Measurements from ENCODE around the gene GUCY2C.
A peak's percentile ranks its signal among the peaks of the same experiment; 100 is the strongest.

GUCY2C gene

DNA sequence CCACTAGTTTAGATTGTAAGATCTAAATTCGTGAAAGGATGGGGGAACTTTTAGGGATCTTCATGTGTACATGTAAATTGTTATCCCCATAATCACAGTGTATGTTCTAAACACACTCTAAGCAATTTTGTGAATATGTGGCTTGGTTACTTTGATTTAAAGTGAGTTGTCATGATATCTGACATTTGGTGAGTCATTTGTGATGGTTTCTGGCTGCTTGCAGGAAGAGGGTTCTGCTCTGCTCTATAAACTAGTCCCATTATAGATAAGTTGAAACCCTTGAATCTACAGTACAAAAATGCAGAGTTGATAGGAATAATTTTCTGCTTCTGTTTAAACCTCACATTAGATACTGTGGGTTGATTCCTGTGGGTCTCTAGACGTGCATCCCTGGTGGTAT is 14.8 kb downstream of the GUCY2C start:
- DNase-seq = no peak

DNA sequence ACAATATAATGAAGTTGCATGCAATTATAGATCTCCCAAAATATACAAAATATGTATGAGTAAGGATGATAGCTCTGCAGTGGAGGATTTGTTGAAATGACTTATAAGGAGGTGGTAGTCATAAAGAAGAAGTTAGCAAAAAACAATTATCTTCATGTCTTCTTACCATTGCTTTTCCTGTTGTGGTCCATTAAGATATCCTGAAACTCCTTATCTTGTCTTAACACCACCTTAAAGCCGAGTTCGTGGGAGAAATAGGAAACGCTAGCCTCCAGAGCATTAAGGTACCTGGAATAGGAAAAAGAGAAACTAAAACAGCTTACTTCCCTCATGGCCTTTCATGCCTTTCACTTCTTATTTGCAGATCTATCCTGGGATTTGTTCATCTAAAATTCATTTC is 15.2 kb downstream of the GUCY2C start:
- DNase-seq = no peak

GRCh38 chr12:14678547-14679150 is 17.8 kb downstream of the GUCY2C start:
- DNase-seq = no peak

GRCh38 chr12:14668591-14668990 is 27.8 kb downstream of the GUCY2C start:
- DNase-seq = no peak

GRCh38 chr12:14665354-14666348 is 30.7 kb downstream of the GUCY2C start:
- no peak for DNase-seq

DNA sequence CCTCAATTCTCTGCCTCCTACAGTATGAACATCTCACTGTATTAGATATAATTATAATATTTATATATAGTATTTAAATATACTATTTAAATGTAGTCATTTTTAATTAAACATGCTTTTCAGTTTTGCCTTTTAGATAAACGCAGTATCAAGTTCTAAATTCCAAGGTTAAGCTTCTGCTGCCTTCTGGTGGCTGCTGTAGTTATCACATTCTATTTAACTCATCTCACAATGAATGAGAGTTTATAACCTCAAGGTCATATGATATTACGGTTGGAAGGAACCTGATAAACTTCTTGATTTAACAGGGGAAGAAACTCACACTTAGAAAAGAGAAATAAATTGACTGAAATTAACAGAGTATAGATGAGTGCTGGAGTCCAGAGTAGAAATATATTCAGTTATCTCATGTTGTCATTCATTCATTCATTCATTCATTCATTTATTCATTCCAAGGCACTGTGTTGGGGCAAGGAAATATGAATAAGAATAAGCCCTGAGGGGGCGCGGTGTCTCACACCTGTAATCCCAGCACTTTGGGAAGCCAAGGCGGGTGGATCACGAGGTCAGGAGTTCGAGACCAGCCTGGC is 31.9 kb downstream of the GUCY2C start:
- DNase-seq = peak; percentile 19

DNA sequence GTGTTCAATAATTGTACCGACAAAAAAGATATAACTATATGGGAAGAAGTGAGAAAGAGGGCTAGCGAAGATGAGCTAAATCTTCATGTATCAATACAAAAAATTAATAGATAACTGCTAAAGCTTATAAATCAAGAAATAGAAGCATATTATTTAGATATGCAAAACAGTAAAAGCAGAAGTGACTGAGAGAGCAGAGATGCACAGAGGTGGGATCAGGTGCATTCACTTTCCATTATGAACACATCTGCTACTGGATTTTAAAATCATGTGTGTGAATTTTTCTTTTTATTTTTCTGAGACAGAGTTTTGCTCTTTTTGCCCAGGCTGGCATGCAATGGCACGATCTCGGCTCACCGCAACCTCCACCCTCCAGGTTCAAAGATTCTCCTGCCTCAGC is 33.4 kb downstream of the GUCY2C start:
- no peak for DNase-seq

GRCh38 chr12:14656846-14657245 is 39.6 kb downstream of the GUCY2C start:
- no peak for DNase-seq

GRCh38 chr12:14655284-14655683 is 41.1 kb downstream of the GUCY2C start:
- no peak for DNase-seq

DNA sequence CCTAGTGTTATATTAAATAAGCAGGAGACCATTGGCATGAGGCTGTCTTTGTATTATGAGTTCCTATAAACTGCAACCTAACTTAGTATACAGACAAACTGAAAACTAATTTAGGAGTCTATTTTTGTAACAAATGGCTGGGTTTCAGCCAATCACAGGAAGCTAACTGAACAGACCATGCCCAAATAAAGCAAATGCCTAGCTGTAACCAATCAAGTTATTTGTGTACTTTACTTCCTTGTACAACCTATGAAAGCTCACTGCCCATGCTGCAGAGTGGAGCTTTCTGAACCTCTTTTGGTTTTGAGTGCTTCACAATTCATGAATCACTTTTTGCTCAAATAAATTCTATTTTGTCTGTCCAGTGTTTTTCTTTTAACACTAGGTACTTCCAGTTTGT is 41.6 kb downstream of the GUCY2C start:
- no peak for DNase-seq

- DNase-seq = no peak
Measured at GRCh38 chr12:14654416-14654815, 42.0 kb downstream of the GUCY2C start.

- DNase-seq = no peak
Measured at GRCh38 chr12:14652483-14652882, 43.9 kb downstream of the GUCY2C start.

DNA sequence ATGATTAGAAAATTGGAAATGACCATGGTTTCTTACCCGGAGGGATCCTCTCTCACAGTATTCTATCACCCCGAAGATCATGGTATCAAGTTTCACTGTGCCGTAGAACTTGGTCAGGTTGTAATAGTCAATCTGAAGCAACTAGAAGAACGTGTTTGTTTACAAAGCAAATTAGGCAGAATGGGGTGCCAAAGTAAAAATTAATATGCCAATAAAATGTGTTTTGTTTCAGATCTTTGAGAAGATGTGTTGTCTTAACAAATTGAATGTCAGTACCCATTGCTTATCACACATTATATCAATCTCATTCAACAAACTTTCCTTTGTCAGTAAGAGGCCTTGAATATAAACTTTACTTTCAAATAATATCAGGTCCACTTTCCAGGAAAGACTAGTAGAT is 45.0 kb downstream of the GUCY2C start:
- no peak for DNase-seq

GRCh38 chr12:14650789-14651188 is 45.6 kb downstream of the GUCY2C start:
- DNase-seq = no peak

DNA sequence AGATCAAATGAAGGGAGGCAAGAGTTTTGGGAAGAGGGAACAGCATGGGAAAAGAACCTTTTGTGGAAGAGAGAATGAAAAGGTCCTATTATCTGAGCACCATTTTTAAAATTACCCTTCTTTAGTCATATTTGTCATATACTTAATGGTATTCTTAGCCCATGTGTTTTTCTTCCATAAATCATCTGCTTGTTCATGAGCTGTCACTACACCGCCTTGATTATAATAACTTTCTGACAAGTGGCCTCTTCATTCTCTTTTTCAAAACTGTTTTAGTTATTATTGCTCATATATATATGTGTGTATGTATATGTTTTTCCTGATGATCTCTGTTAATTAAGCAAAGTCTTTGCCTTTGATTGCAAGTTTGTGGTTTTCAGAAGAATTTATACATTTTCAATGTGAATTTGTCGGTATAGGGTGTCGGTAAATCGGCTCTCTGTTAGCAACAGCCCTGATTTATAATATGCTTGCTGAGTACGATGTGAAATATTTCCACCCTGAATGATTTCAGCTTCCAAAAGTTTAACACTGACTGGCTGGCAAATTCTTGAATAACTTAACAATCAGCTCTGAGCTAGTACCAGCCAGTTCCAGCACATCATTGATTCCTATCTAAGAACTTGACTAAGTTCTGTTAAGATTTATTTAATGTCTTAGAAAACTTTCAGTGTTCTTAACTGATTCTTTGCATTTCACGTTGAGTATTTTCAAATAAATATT is 49.2 kb downstream of the GUCY2C start:
- no peak for DNase-seq

GRCh38 chr12:14643251-14643650 is 53.1 kb downstream of the GUCY2C start:
- peak; percentile 23 for DNase-seq

GRCh38 chr12:14638066-14638465 is 58.3 kb downstream of the GUCY2C start:
- DNase-seq = no peak

GRCh38 chr12:14635776-14636175 is 60.6 kb downstream of the GUCY2C start:
- no peak for DNase-seq

DNA sequence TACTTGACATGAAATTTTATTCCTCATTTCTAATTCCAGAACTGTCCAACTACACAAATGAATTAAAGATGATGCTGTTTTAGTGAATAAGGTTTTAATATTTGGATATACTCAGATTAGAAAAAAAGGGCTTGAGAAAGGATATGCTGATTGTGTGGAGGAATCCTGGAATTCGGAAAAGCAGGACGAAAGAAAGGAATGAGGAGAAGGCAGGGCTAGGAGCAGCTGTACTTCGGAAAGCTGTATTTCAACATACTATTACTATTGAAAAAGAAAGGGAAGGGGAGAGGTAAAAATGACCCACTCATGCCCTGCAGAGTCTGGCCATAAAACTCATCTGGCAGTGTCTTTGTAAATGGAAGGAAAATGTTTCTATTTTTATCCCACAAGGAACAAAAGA is 65.6 kb downstream of the GUCY2C start:
- DNase-seq = no peak

- peak; percentile 66 for DNase-seq
Measured at GRCh38 chr12:14629832-14630710, 66.3 kb downstream of the GUCY2C start.

GRCh38 chr12:14628771-14629170 is 67.6 kb downstream of the GUCY2C start:
- no peak for DNase-seq

DNA sequence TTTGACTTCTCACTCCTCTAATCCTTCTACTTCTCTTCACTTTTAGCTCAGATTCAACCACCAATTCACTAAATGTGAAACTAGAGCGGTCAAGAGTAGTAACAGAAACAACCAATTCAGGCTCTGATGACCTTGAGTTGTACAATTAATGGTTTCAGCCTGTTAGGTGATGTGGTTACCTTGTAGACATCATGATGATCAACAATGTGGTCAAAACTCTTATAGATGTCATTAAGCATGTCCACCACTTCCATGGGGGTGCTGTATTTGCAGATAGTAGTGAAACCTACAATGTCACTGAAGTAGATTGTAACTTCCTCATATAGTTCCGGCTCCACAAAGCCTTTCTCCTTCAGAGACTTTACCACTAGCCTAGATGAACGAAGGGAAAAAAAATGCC is 74.6 kb downstream of the GUCY2C start:
- DNase-seq = no peak
